GM18505 (cell line): ENCODE measurements around the gene ZSCAN16.
"Not testable (repeated sequence)": the region's sequence is repeated elsewhere in the genome, so short reads cannot be mapped to it uniquely, and the experiment has no call there.

Source experiments
- ATAC-seq: cut with Tn5 transposase; IDR thresholded peaks from one replicate; pipeline ENCODE4 v1.9.1; 2021; ENCODE audit not compliant: unreplicated experiment
- POLR2A ChIP-seq: IDR thresholded peaks from 4 replicates; pipeline ENCODE4 v1.6.1; 2011; ENCODE audit warnings: borderline replicate concordance; ENCODE audit not compliant: insufficient read depth, insufficient read length; ENCODE audit errors: extremely low read depth

The ZSCAN16 gene

GRCh38 chr6:28107506-28107905 lies 16.9 kb upstream of the ZSCAN16 start:
- TF ChIP-seq POLR2A = no peak
- no peak for ATAC-seq

- TF ChIP-seq POLR2A = no peak
- no peak for ATAC-seq
Observed at GRCh38 chr6:28111964-28112363, 12.4 kb upstream of the ZSCAN16 start.

- TF ChIP-seq POLR2A = no peak
Observed at GRCh38 chr6:28115799-28116198, 8.6 kb upstream of the ZSCAN16 start.

GRCh38 chr6:28117386-28118050 lies 6.9 kb upstream of the ZSCAN16 start:
- TF ChIP-seq POLR2A = no peak
- no peak for ATAC-seq

More at GRCh38 chr6:28115799-28116198, 8.6 kb upstream of the ZSCAN16 start:
- no peak for ATAC-seq

GRCh38 chr6:28118217-28118616 lies 6.2 kb upstream of the ZSCAN16 start:
- ATAC-seq = no peak

GRCh38 chr6:28121876-28122275 lies 2.5 kb upstream of the ZSCAN16 start:
- TF ChIP-seq POLR2A = no peak
- ATAC-seq = no peak

More at GRCh38 chr6:28118217-28118616, 6.2 kb upstream of the ZSCAN16 start:
- no peak for TF ChIP-seq POLR2A

- not testable (repeated sequence) for ATAC-seq
Observed at GRCh38 chr6:28122283-28122682, 2.1 kb upstream of the ZSCAN16 start.

- peak; percentile 1 for ATAC-seq
- no peak for TF ChIP-seq POLR2A
Observed at GRCh38 chr6:28124971-28125353, 553 bp downstream of the ZSCAN16 start.

- ATAC-seq = no peak
- no peak for TF ChIP-seq POLR2A
Observed at GRCh38 chr6:28125401-28125800, 992 bp downstream of the ZSCAN16 start.

- ATAC-seq = no peak
- no peak for TF ChIP-seq POLR2A
Observed at GRCh38 chr6:28134015-28134414, 9.6 kb downstream of the ZSCAN16 start.

GRCh38 chr6:28134716-28135115 lies 10.3 kb downstream of the ZSCAN16 start:
- no peak for ATAC-seq
- TF ChIP-seq POLR2A = no peak

GRCh38 chr6:28135393-28135792 lies 11.0 kb downstream of the ZSCAN16 start:
- TF ChIP-seq POLR2A = no peak
- no peak for ATAC-seq

GRCh38 chr6:28136585-28137504 lies 12.4 kb downstream of the ZSCAN16 start:
- peak; percentile 50 for ATAC-seq
- TF ChIP-seq POLR2A = peak; percentile 92

- TF ChIP-seq POLR2A = no peak
- no peak for ATAC-seq
Observed at GRCh38 chr6:28137505-28137981, 13.1 kb downstream of the ZSCAN16 start.
